GM08714 (cell line): ENCODE data around the gene FMNL2.

Experiments
- H3K4me3 ChIP-seq: fragments of 200-500 bp; sonication (Bioruptor generic); 2 replicates; pipeline ENCODE4 v1.5.1; 2014; ENCODE audit warnings: mild to moderate bottlenecking, low read length, inconsistent platforms
- ZNF274 ChIP-seq: IDR thresholded peaks from 2 replicates; pipeline ENCODE4 v1.6.1; 2012; ENCODE audit warnings: mild to moderate bottlenecking, low read depth, low read length

Gene FMNL2

DNA sequence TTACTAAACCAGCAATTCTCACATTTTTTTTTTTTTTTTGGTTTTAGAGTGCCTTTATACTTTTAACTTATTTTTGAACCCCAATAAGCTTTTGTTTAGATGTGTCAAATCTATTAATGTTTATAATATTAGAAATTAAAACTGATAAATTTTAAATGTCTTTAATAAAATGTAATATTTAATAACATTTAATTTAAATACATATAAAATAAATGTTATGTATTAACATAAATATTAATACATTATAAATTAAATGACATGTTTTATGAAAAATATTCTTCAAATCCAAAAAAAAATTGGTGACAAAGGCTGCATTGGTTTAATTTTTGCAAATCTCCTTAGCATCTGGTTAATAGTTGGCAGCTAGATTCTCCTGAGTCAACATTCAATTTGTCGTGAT, 218.5 kb downstream of the FMNL2 start:
- no peak overlapping the region for H3K4me3 ChIP-seq
- TF ChIP-seq ZNF274, result no peak

DNA sequence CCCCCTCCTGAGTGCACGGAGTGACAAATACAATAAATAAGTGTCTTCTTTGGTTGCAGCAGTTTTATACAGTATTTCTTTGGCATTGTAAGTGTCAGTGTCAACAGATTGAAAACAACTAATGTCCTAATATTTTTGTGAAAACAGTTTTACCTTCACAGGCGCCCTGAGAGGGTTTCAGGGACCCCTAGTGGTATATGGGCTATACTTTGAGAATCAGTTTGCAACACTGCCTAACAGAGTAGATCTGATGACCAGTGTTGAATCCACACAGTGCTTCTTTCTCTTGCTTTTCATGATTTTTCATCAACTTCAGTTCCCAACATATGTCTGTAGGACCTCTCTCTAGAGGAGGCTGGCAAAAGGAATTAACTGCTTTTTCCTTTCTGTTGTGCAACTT, 220.1 kb downstream of the FMNL2 start:
- no peak for TF ChIP-seq ZNF274
- H3K4me3 ChIP-seq, result no peak overlapping the region

DNA sequence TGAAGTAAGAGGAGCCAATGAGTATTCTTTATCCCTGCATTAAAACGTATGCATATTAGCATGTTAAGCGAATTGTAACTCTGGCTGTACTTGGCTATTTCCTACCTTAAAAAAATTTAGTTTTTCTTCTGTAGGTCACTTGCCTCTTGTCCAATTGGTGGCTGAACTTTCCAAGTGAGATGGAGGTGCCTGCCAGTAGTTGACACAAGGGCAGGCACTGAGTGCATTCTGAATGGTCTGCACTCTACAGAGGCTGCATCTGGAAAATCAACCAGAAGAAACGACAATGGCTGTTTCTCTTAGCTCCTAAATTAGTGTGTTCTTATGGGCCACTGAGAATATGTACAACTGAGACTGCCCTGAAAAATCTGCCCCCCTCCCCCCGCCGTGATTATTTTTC, 221.5 kb downstream of the FMNL2 start:
- no peak for TF ChIP-seq ZNF274
- H3K4me3 ChIP-seq, result no peak overlapping the region

DNA sequence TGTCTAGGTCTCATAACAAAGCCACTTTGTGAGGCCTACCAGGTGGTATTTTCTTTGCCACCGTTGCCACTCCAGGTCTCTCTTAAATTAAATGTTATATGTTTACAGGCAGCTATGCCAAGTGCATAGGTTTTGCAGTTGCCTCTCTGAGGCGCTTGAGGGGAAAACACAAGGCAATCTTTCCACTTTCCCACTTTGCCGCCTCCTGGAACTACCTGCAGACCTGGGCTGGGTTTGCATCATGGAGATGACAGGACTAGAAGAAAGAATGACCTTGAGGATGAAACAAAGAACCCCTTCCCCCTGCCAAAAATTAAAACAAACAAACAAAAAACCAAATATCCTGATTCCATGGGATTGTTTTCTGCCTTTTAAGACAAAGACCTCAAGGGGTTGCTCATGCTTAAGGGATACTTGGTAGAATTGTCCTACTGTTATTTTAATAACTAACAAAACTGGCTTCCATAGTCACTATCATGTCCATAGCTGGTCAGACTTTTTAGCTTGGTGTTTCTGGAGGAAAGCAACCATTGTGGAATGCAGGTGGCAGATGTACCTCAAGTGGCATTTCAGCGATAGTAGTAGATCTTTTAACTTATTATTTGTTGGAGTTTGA, 222.4 kb downstream of the FMNL2 start:
- TF ChIP-seq ZNF274, result no peak
- H3K4me3 ChIP-seq, result no peak overlapping the region

DNA sequence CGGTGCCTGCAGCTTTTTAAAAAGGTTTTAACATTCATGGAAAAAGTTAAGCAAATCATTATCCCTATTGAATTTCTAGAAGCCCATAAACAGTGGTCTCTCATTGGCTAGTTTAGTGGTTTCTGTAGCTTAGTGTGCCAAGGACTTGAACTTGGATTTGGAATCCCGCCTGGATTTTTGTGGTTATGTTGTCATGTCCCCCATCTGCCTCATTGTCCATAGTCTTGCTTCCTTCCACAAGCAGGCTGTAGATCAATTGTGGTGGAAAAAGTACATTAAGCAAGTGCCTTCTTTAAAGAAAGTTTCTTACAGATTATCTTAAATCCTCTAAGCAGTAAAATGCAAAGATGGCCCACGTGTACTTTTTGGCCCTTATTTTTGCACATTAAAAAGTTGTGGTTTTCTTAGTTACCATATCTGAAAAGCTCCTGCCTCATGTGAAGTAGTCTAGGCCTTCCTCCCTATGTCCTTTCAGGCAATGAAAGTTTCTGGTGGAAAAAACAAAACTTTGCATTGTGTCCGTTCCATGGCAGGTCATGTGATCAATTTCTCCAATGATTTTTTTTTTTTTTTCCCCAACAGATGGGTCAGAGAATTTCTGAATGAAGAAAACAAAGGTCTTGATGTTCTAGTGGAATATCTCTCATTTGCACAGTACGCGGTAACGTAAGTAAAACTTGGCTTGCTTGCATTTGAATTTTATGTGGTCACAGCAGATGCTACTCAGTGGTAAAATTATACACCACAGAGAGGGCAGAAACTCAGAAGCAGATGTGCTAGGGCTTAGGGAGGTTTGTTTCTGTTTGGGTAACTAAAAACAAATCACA, 223.4 kb downstream of the FMNL2 start:
- no peak overlapping the region for H3K4me3 ChIP-seq
- TF ChIP-seq ZNF274, result no peak

DNA sequence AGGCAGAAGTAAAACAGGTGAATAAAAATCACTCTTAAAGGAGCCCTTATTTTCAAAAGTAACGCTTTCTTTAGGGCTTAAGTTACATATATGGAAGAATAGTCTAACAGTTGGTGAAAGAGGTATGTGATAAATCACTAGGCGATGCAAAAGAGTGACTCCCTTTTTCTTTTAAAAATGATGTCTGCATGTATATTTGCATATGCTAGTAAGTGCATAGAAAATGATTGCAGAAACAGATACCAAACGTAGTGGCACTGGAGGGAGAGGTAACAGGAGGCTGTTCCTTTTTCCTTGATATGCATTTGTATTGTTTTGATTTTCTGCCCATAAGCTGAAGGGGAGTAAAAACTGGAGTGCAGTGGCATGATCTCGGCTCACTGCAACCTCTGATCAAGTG, 224.0 kb downstream of the FMNL2 start:
- no peak overlapping the region; the same call in 1 of the 2 replicates for H3K4me3 ChIP-seq
- TF ChIP-seq ZNF274, result no peak

DNA sequence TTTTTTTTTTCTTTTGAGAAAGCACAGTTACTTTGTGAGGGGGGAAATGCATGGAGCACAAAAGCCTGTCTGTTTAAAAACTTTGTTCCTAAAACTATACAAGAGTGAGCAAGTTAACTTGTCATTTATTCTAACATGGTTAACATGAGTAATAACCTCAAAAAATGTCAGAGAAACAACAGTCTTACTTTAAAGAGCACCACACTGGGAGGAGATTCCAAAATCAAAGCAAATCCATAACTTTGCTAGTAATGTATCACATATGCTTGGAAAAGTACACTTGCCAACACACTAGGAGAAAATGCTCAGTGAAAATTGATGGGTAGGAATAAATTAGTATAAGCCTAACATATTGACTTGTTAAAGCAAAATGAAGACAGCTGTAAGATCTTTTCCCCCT, 225.2 kb downstream of the FMNL2 start:
- H3K4me3 ChIP-seq, result no peak overlapping the region
- no peak for TF ChIP-seq ZNF274

DNA sequence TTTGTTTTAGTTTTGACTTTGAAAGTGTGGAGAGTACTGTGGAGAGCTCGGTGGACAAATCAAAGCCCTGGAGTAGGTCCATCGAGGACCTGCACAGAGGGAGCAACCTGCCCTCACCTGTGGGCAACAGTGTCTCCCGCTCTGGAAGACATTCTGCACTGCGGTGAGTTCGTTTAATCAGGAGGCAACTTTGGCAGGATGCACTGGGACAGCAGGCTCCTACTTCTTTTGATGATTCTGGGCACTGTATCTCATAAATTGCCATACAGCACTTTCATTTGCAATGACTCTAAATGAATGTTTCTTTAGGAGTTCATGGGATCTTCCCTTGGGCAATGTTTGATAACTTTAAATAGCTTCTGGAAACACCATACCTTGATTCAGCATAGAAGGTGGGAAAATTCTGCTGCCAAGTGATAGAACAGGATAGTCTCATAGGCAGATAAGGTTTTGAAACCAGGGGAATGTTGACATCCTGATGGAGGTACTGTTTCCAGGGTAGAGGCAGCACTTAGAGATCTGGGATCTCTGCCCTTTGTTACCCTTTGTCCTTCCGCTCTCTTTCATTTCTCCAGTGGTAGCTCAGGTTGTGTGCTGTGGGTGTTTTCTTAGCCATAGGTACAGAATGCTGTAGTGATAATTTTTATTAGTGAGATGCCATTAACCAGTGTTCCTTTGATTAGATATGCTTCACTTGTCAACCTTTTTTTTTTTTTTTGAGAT, 226.1 kb downstream of the FMNL2 start:
- TF ChIP-seq ZNF274, result no peak
- H3K4me3 ChIP-seq, result no peak overlapping the region

DNA sequence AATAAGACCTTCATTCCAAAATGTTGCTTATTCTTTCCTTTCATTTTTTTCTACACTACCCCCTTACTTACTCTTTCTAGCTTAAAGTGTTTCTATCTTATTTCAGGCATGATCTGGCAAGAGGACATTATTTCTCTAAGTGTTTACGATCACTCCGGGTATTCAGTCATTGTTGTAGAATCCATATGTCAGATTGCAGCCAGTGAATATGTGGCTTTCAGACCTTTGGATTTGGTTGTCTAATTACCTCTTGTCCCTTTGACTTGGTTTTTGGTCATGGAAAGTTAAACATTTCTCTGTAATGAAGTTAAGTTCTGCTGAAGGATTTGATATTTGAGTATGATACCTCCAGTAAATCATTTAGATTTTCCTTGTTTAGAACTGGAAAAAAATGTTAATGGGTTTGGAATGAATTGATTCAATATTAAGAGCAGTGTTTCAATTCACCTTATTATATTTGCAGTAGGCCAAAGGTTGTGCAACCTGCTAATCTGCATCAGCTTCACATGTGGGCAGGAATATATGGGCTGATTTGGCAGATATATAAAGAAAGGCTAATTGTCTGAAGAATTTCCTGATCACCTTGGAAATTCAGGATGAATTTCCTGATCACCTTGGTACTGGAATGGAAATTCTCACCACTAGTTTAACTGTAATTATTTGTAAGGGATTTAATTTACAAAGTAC, 227.4 kb downstream of the FMNL2 start:
- TF ChIP-seq ZNF274, result no peak

DNA sequence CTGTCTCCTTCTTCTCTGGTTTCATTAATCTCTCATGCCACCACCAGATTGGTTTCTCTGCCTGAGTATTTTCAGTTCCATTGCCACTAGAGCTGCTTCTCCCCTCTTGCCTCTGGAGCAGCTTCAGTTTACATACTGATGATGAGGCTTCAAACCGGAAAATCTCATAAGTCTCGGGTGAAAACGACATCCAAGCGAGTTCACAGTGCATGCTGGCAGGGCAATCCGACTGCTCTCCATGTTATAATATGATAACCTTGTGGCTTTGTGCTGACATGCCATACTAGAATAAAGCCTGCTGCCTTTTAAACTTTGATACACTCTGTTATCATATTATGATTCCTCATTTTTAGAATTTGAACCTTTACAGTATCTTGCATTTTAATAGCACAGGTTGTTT, 228.8 kb downstream of the FMNL2 start:
- no peak overlapping the region for H3K4me3 ChIP-seq
- no peak for TF ChIP-seq ZNF274

More for the DNA sequence above, 227.4 kb downstream of the FMNL2 start:
- H3K4me3 ChIP-seq, result no peak overlapping the region

DNA sequence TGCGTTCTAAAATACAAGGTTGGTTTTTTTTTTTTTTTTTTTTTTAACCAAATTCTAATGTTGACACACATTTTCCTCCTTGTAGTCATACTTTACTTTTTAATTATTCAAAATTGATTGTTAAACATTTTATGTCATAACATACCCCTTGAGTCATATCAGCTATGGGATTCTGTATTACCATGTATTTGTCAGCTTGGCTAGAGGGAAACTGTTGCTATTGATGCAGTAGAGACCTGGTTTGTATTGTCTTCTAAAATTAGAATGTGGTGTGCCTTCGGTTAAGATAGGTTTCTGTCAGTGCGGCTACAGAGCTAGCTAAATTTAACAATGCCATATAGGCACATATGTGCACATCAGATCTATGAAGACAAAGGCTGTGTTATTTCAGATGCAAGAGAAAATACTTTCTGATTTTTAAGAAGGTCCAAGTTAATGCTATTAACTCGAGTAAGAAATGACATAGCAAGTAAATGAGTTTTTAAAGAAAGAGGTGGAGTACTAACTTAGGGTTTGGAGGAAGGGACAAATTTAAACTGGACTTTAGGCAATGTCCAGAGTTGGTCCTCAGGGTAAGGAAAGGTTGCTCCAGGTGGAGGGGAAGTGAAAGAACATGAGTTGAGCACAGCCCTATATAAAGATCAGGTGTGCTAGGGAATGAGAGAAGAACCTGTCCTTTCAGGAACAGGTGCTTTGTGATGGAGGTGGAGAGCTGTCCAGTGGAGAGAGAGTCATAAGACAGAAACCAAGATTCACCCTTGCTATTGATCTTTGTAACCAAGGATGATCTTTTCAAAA, 230.0 kb downstream of the FMNL2 start:
- H3K4me3 ChIP-seq, result peak overlapping the region; percentile 52; the same call in 1 of the 2 replicates
- no peak for TF ChIP-seq ZNF274

DNA sequence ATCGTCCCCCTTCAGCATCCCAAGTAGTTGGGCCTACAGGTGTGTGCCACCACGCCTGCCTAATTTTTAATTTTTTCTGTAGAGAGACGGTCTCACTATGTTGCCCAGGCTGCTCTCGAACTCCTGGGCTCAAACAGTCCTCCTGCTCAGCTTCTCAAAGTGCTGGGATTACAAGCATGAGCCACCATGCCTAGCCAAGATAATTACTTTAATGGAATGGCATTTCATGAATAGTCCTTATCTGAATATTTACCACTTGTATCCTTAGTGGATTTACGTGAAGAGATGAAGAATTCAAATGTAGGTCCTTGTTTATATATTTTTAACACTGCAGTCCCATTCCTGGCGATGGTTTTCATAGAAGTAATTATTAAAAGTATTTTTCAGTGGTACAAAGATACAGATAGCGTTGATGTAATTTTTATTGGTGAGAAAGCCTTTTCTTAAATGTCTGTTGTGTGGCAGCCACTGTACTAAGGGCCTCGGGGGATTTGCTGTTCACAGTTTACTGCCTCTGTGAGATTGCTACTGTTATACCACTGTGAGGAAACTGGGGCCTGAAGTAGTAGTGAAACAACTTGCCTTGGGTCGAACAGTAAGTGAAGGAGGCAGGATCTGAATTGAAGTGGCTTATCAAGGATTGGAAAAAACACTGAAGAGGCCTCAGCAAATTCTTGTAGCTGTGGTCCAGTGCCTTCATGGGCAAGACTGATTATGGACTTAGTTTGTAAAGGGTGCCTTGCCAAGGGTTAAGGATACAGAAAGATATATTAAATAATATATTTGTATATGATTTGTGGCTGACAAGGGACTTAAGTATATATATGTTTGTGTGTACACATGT, 231.1 kb downstream of the FMNL2 start:
- TF ChIP-seq ZNF274, result no peak
- no peak overlapping the region; the same call in 1 of the 2 replicates for H3K4me3 ChIP-seq

DNA sequence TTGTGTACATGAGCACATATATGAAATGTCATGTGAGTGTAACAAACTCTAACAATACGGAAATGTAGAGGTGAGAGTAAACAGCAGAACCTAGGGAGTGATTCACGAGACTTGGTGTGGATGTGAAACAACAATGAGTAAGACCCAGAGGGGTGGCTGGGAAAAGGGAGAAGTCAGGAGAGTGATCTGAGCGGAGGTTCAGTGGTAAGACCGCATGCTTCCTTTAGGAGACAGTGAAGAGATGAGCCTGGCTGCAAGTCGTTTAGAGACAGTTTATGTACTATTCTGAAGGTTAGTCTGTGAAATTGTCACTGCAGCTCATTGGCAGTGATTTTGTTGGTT, 231.7 kb downstream of the FMNL2 start:
- peak overlapping the region; percentile 19; the same call in 1 of the 2 replicates for H3K4me3 ChIP-seq
- no peak for TF ChIP-seq ZNF274
